Colonic mucosa (tissue), 4 donors: ENCODE data around the gene INHA. TPM values are rescaled to one million over a fixed set of nuclear protein-coding genes. Genes with fewer than 3 reads are reported as not detected.

Source experiments
- DNase-seq: peaks from one replicate; pipeline ENCODE4 v3.0.0-alpha.2; 2020
- H3K27ac ChIP-seq: fragments of 200-600 bp; one replicate; pipeline ENCODE4 v1.8.0; 2021
- H3K27me3 ChIP-seq: fragments of 200-600 bp; one replicate; pipeline ENCODE4 v1.8.0; 2021
- H3K36me3 ChIP-seq: fragments of 200-600 bp; one replicate; pipeline ENCODE4 v1.8.0; 2021
- H3K4me1 ChIP-seq: fragments of 200-600 bp; one replicate; pipeline ENCODE4 v1.8.0; 2021; ENCODE audit warnings: mild to moderate bottlenecking
- H3K4me3 ChIP-seq: fragments of 200-600 bp; one replicate; pipeline ENCODE4 v1.8.0; 2021
- H3K9ac ChIP-seq, 2 donors: one replicate each; pipeline ENCODE4 v1.7.0; 2013; ENCODE audit warnings: control low read depth in 2 of 2, low read depth in 2 of 2, low read length in 2 of 2
- H3K9me3 ChIP-seq: fragments of 200-600 bp; one replicate; pipeline ENCODE4 v1.8.0; 2021
- CTCF ChIP-seq: fragments of 200-600 bp; IDR thresholded peaks from one replicate; pipeline ENCODE4 v1.8.0; 2022; ENCODE audit warnings: antibody characterized with exemption, mild to moderate bottlenecking
- intact Hi-C: fragments of 100-400 bp; cut with DNase I; formaldehyde crosslinking; loops from one replicate; pipeline ENCODE4 v1.14.1; 2022
- total RNA-seq, 2 donors: library from RNA; stranded (reverse); fragmentation: NEBNext Ultra II Directional in 1 of 2; extraction: Animal tissue kit (Norgen Biotek cat#: 25700) in 1 of 2; gene quantifications; one replicate each; pipeline ENCODE4 v1.2.1, GENCODE V29; 2021
- donor health status: healthy.
- donor health status: DM: no; HTN: no; CAD: no.
- donor health status: DM: no; HTN: no; CAD: no.

The INHA gene
- total RNA-seq, 2 donors from 2014 or later = not detected

DNA sequence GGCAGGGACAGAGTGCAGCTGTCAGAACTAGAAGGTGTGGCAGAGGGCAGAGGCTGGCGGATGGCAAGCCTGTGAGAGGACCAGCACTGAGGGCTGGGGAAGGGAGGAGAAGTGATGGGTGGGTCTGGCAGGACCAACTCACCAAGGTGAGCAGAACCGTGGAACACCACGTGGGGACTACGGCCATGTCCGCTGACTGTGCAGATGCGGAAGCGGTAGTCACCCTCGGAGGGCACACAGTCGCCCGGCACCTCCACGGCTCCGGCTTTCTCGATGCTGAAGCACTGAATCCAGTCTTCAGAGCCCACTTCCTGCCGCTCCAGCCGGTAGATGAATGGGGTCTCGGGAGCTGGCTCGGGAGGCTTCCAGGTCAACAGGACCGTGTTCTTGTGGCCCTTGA is 5.0 kb upstream of the INHA start:
- no peak for TF ChIP-seq CTCF
- intact Hi-C loops = no loop called here
- no peaks in the 10 kb centered on the region for H3K36me3 ChIP-seq

GRCh38 chr2:219567791-219568361 is 4.2 kb upstream of the INHA start:
- Histone ChIP-seq H3K27ac (no peak overlapping the region), H3K9me3 (no peaks in the 10 kb centered on the region), H3K4me3 (no peak overlapping the region), H3K36me3 (no peaks in the 10 kb centered on the region), H3K4me1 (no peaks in the 10 kb centered on the region), H3K27me3 (peaks cover 8% of the 10 kb centered on the region), H3K9ac (no peak overlapping the region)
- intact Hi-C loops = no loop called here
- DNase-seq = no peak
- TF ChIP-seq CTCF = no peak

More for the DNA sequence above, 5.0 kb upstream of the INHA start:
- Histone ChIP-seq H3K9me3 (no peaks in the 10 kb centered on the region), H3K27ac (no peak overlapping the region), H3K27me3 (peaks cover 8% of the 10 kb centered on the region), H3K9ac (no peak overlapping the region), H3K4me1 (no peaks in the 10 kb centered on the region), H3K4me3 (no peak overlapping the region)
- no peak for DNase-seq

DNA sequence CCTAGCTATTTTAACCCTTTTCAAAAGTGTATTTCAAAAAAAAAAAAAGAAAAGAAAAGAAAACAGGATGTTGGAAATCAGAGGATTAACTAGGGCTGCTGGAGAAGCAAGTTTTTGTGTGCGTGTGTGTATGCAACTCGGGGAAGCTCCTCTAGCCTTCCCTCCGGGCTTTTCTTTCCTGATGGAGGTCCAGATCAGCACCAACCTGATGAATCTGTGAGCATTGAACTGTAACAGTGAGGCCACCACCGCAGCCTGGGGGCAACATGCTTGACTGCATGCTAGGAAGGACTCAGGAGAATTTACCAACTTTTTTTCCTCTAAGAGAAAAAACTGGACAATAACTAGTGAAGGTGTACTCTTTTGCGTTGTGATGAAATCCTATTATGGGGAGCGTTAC is 3.1 kb upstream of the INHA start:
- intact Hi-C loops = no loop called here
- peaks cover 8% of the 10 kb centered on the region for H3K27me3 ChIP-seq
- no peak overlapping the region for H3K9ac ChIP-seq
- H3K27ac ChIP-seq = no peak overlapping the region
- no peaks in the 10 kb centered on the region for H3K4me1 ChIP-seq
- H3K36me3 ChIP-seq = no peaks in the 10 kb centered on the region
- TF ChIP-seq CTCF = no peak
- H3K4me3 ChIP-seq = no peak overlapping the region
- no peaks in the 10 kb centered on the region for H3K9me3 ChIP-seq
- no peak for DNase-seq

- Histone ChIP-seq H3K9ac (no peak overlapping the region), H3K4me1 (no peaks in the 10 kb centered on the region), H3K27ac (no peak overlapping the region), H3K9me3 (no peaks in the 10 kb centered on the region), H3K27me3 (peaks cover 8% of the 10 kb centered on the region), H3K36me3 (no peaks in the 10 kb centered on the region), H3K4me3 (no peak overlapping the region)
- no peak for TF ChIP-seq CTCF
- intact Hi-C loops = no loop called here
- no peak for DNase-seq
These were observed 2.5 kb upstream of the INHA start for GRCh38 chr2:219569635-219570034.

DNA sequence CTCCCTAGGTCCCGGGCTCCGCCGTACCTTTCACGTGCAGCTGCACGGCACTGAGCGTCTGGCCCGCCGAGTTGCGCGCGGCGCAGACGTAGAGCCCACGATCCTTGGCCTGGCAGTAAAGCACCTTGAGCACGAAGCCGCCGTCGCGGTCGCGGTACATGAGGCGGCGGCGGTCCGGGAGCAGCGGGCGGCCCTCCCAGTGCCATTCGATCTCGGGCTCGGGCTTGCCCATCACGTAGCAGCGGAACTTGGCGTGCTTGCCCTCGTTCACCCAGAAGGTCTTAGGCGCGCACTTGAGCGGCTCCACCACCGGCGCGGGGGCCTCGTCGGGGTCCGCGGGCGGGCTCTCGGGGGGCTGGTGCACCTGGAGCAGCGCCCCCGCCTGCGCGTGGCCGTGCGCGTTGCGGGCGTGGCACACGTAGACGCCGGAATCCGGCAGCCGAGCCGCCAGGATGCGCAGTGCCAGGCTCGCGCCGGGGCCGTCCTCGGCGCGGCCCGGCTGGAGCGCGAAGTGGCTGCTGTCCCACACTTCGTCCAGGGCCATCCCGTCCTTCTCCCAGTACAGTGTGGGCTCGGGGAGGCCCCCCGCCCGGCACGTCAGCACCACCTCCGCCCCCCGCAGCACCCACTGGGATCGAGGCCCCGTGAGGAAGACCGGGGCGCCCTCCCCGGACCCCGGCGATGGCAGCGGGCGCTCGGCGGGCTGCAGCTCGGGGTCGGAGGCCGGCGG is 1.8 kb upstream of the INHA start:
- no peak for TF ChIP-seq CTCF
- no peaks in the 10 kb centered on the region for H3K4me1 ChIP-seq
- DNase-seq = no peak
- H3K27ac ChIP-seq = peak overlapping the region; percentile 27
- H3K9ac ChIP-seq = peak overlapping the region; percentile 26 to 38
- peak overlapping the region; percentile 47 for H3K4me3 ChIP-seq
- H3K9me3 ChIP-seq = no peaks in the 10 kb centered on the region
- no peaks in the 10 kb centered on the region for H3K36me3 ChIP-seq
- peaks cover 8% of the 10 kb centered on the region for H3K27me3 ChIP-seq
- intact Hi-C loops = no loop called here
